NCI-H510A (cell line): Measurements from ENCODE around the gene SLC27A5.

Experiments used
- DNase-seq: peaks from one replicate; lab custom pipeline; 2025; lab: John Stamatoyannopoulos, UW

The SLC27A5 gene

GRCh38 chr19:58511353-58512208 is at the start of gene SLC27A5:
Gene SLC27A5, minus strand, starts transcription at chr19:58511992. Its CDS starts 37 bp downstream, at chr19:58511955.
- DNase-seq = no peak

GRCh38 chr19:58560921-58561320 is 49.1 kb upstream of the SLC27A5 start:
- DNase-seq = no peak

GRCh38 chr19:58560007-58560887 is 48.5 kb upstream of the SLC27A5 start:
- DNase-seq = no peak

GRCh38 chr19:58559275-58560006 is 47.6 kb upstream of the SLC27A5 start:
- DNase-seq = no peak

- DNase-seq = no peak
Measured at GRCh38 chr19:58558623-58559274, 47.0 kb upstream of the SLC27A5 start.

GRCh38 chr19:58558066-58558622 is 46.4 kb upstream of the SLC27A5 start, which contains the start of gene UBE2M:
Gene UBE2M, minus strand, starts transcription at chr19:58558611. Its CDS starts 230 bp downstream, at chr19:58558381.
- DNase-seq = no peak

GRCh38 chr19:58557221-58558065 is 45.7 kb upstream of the SLC27A5 start:
- no peak for DNase-seq

GRCh38 chr19:58556622-58557220 is 44.9 kb upstream of the SLC27A5 start:
- DNase-seq = no peak

- no peak for DNase-seq
Measured at GRCh38 chr19:58555920-58556621, 44.3 kb upstream of the SLC27A5 start.

GRCh38 chr19:58555369-58555885 is 43.6 kb upstream of the SLC27A5 start:
- no peak for DNase-seq

GRCh38 chr19:58554494-58555368 is 42.9 kb upstream of the SLC27A5 start, which contains the start of gene CHMP2A:
Gene CHMP2A, minus strand, starts transcription at chr19:58555105. Its CDS starts 893 bp downstream, at chr19:58554212.
- no peak for DNase-seq

GRCh38 chr19:58553799-58554493 is 42.2 kb upstream of the SLC27A5 start:
- DNase-seq = no peak

GRCh38 chr19:58552655-58553054 is 40.9 kb upstream of the SLC27A5 start:
- no peak for DNase-seq

GRCh38 chr19:58551577-58552471 is 40.0 kb upstream of the SLC27A5 start:
- no peak for DNase-seq

GRCh38 chr19:58551123-58551497 is 39.3 kb upstream of the SLC27A5 start:
- no peak for DNase-seq
